Type B pancreatic cell (in vitro differentiated cells): Measurements from ENCODE around the gene PKHD1. TPM values are rescaled to one million over a fixed set of nuclear protein-coding genes. Genes with fewer than 3 reads are reported as not detected.

ENCODE experiments used
- DNase-seq: peaks from one replicate; pipeline ENCODE4 v3.0.0; 2021; ENCODE audit warnings: mixed read lengths; ENCODE audit not compliant: unreplicated experiment; ENCODE audit errors: extremely low spot score
- H3K27ac Mint-ChIP-seq: 2 replicates; pipeline ENCODE4 v1.8.0; 2021; ENCODE audit warnings: mild to moderate bottlenecking, mixed read lengths
- H3K27me3 Mint-ChIP-seq: 2 replicates; pipeline ENCODE4 v1.8.0; 2021; ENCODE audit warnings: mixed read lengths
- H3K36me3 Mint-ChIP-seq: 2 replicates; pipeline ENCODE4 v1.8.0; 2021; ENCODE audit warnings: mixed read lengths
- H3K4me1 Mint-ChIP-seq: one replicate; pipeline ENCODE4 v1.8.0; 2021; ENCODE audit warnings: mixed read lengths; ENCODE audit not compliant: unreplicated experiment
- H3K4me3 Mint-ChIP-seq: 2 replicates; pipeline ENCODE4 v1.8.0; 2021; ENCODE audit warnings: mild to moderate bottlenecking, mixed read lengths
- H3K9me3 Mint-ChIP-seq: 2 replicates; pipeline ENCODE4 v1.8.0; 2021; ENCODE audit warnings: mixed read lengths
- CTCF ChIP-seq: fragments of 200-600 bp; sonication (generic); conservative IDR thresholded peaks from 2 replicates; pipeline ENCODE4 v1.5.0; 2021; ENCODE audit warnings: antibody characterized with exemption, mild to moderate bottlenecking
- total RNA-seq: library from RNA; stranded (reverse); gene quantifications from 2 replicates; pipeline ENCODE4 v1.2.1, GENCODE V29; 2021; ENCODE audit warnings: low replicate concordance

The PKHD1 gene
- total RNA-seq, 1 donor from 2014 or later, result 0.75 TPM

GRCh38 chr6:51843456-51844056, 243.9 kb downstream of the PKHD1 start:
- Mint-ChIP-seq H3K27me3 (peaks cover 15% of the 10 kb centered on the region), H3K4me1 (peaks cover 33% of the 10 kb centered on the region), H3K27ac (no peak overlapping the region), H3K36me3 (no peaks in the 10 kb centered on the region), H3K9me3 (peaks cover 3% of the 10 kb centered on the region), H3K4me3 (no peak overlapping the region)
- no peak for DNase-seq
- no peak for TF ChIP-seq CTCF

GRCh38 chr6:51842804-51843378, 244.5 kb downstream of the PKHD1 start:
- Mint-ChIP-seq H3K27me3 (peaks cover 15% of the 10 kb centered on the region), H3K4me3 (peak overlapping the region; percentile 63), H3K9me3 (no peaks in the 10 kb centered on the region), H3K27ac (peak overlapping the region; percentile 15), H3K4me1 (peaks cover 33% of the 10 kb centered on the region), H3K36me3 (no peaks in the 10 kb centered on the region)
- TF ChIP-seq CTCF, result no peak
- no peak for DNase-seq

- Mint-ChIP-seq H3K27me3 (peaks cover 15% of the 10 kb centered on the region), H3K27ac (peak overlapping the region; percentile 15), H3K4me1 (peaks cover 33% of the 10 kb centered on the region), H3K4me3 (peak overlapping the region; percentile 63), H3K9me3 (no peaks in the 10 kb centered on the region), H3K36me3 (no peaks in the 10 kb centered on the region)
- no peak for DNase-seq
- no peak for TF ChIP-seq CTCF
These were observed 245.2 kb downstream of the PKHD1 start for GRCh38 chr6:51842061-51842803.

- peaks cover 33% of the 10 kb centered on the region for H3K4me1 Mint-ChIP-seq
- no peaks in the 10 kb centered on the region for H3K9me3 Mint-ChIP-seq
- H3K27ac Mint-ChIP-seq, result no peak overlapping the region
These were observed 245.8 kb downstream of the PKHD1 start for GRCh38 chr6:51841626-51842025.

More at GRCh38 chr6:51841626-51842025, 245.8 kb downstream of the PKHD1 start:
- no peak overlapping the region for H3K4me3 Mint-ChIP-seq
- TF ChIP-seq CTCF, result no peak
- H3K36me3 Mint-ChIP-seq, result no peaks in the 10 kb centered on the region
- H3K27me3 Mint-ChIP-seq, result peaks cover 15% of the 10 kb centered on the region
- no peak for DNase-seq
